Measurements from ENCODE around the gene LYRM9. TPM values are rescaled to one million over a fixed set of nuclear protein-coding genes. Genes with fewer than 3 reads are reported as not detected.
"Not testable (repeated sequence)": the region's sequence is repeated elsewhere in the genome, so short reads cannot be mapped to it uniquely, and the experiment has no call there.

LYRM9 gene
- total RNA-seq, 2 donors from 2014 or later, result 5.8 to 8.3 TPM

DNA sequence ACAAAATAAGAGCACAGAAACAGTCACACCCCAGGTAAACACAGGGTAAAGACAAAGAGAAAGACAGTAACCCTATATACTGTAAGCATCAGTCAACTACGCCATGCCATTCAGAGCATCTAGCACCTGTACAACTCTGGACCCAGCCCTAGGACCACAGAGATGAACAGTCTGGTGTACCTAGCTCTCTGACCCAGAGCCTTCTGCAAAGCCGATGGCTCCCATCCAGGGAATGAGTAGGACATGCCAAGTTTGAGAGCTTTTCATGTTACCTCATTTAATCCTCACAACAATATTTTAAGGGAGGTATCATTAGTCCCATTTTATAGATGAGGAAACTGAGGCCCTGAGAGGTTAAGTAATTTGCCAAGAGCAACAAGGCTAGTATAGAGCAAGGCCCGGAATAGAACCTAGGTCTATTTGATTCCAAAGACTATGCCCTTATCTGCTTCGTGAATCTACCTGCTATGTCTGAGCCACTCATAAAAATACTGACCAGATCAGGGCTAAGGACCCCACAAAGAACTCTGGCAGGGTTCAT is 3.4 kb downstream of the LYRM9 start:
- H3K4me3 Mint-ChIP-seq, result no peak overlapping the region
- H3K27ac Mint-ChIP-seq, result peak overlapping the region; percentile 84
- Histone ChIP-seq H3K9ac (ENCODE audit: extremely low read depth, low read length, poor library complexity, severe bottlenecking) (no peak overlapping the region), H3K4me1 (ENCODE audit: control insufficient read depth, insufficient read depth, low read length) (peaks cover 5% of the 10 kb centered on the region), H3K27ac (ENCODE audit: low read depth, low read length) (no peak overlapping the region), H3K36me3 (ENCODE audit: control insufficient read depth, insufficient read depth, low read length) (no peaks in the 10 kb centered on the region), H3K27me3 (ENCODE audit: control insufficient read depth, insufficient read depth, low read length, poor library complexity, severe bottlenecking) (no peaks in the 10 kb centered on the region), H3K4me3 (ENCODE audit: low read length) (no peak overlapping the region), H3K9me3 (ENCODE audit: control insufficient read depth, low read length) (no peaks in the 10 kb centered on the region)
- WGBS, 2 experiments (ENCODE audit: insufficient coverage in 1 of 2, insufficient read length in 1 of 2), result 93 to 100% methylated on average over 2 to 4 of the region's 4 CpGs
- no peaks in the 10 kb centered on the region for H3K9me3 Mint-ChIP-seq
- peaks cover 11% of the 10 kb centered on the region for H3K27me3 Mint-ChIP-seq (ENCODE audit: insufficient read depth)
- H3K4me1 Mint-ChIP-seq, result peaks cover 46% of the 10 kb centered on the region
- DNase-seq, result no peak
- TF ChIP-seq, protein P1, sequence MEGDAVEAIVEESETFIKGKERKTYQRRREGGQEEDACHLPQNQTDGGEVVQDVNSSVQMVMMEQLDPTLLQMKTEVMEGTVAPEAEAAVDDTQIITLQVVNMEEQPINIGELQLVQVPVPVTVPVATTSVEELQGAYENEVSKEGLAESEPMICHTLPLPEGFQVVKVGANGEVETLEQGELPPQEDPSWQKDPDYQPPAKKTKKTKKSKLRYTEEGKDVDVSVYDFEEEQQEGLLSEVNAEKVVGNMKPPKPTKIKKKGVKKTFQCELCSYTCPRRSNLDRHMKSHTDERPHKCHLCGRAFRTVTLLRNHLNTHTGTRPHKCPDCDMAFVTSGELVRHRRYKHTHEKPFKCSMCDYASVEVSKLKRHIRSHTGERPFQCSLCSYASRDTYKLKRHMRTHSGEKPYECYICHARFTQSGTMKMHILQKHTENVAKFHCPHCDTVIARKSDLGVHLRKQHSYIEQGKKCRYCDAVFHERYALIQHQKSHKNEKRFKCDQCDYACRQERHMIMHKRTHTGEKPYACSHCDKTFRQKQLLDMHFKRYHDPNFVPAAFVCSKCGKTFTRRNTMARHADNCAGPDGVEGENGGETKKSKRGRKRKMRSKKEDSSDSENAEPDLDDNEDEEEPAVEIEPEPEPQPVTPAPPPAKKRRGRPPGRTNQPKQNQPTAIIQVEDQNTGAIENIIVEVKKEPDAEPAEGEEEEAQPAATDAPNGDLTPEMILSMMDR (conservative IDR thresholded peaks at IDR 0.05), result no peak
- no peaks in the 10 kb centered on the region for H3K36me3 Mint-ChIP-seq (ENCODE audit: low read depth)

DNA sequence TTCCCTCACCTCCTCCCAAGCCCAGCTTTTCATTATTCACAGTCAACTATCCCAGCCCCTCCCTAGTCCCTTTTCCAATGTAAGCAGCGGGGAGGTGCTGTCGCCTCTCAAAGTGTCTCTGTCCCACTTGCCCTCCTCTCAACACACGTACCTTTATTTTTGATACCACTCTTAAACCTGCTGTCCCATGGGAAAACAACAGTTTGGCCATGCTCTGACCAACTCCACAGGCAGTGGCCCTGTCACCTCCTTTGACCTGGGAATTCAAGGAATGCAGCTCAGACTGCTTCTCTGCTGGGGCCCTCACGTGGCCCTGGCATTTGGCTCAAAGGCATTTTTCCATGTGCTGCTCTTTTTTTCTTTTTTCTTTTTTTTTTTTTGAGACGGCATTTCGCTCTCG is 4.2 kb downstream of the LYRM9 start:
- Mint-ChIP-seq H3K27me3 (ENCODE audit: insufficient read depth) (peaks cover 11% of the 10 kb centered on the region), H3K4me1 (peaks cover 39% of the 10 kb centered on the region), H3K4me3 (no peak overlapping the region), H3K9me3 (no peaks in the 10 kb centered on the region), H3K36me3 (ENCODE audit: low read depth) (no peaks in the 10 kb centered on the region), H3K27ac (peak overlapping the region; percentile 84)
- Histone ChIP-seq H3K36me3 (ENCODE audit: control insufficient read depth, insufficient read depth, low read length) (no peaks in the 10 kb centered on the region), H3K27me3 (ENCODE audit: control insufficient read depth, insufficient read depth, low read length, poor library complexity, severe bottlenecking) (no peaks in the 10 kb centered on the region), H3K4me3 (ENCODE audit: low read length) (peak overlapping the region; percentile 51), H3K4me1 (ENCODE audit: control insufficient read depth, insufficient read depth, low read length) (peaks cover 5% of the 10 kb centered on the region), H3K9me3 (ENCODE audit: control insufficient read depth, low read length) (no peaks in the 10 kb centered on the region), H3K9ac (ENCODE audit: extremely low read depth, low read length, poor library complexity, severe bottlenecking) (peak overlapping the region; percentile 26), H3K27ac (ENCODE audit: low read depth, low read length) (peak overlapping the region; percentile 75)
- peak; percentile 95 for DNase-seq
- TF ChIP-seq, protein P1 (conservative IDR thresholded peaks at IDR 0.05), result no peak
- WGBS, 2 experiments (ENCODE audit: insufficient coverage in 1 of 2, insufficient read length in 1 of 2), result 15 to 32% methylated on average over 6 to 7 of the region's 7 CpGs

DNA sequence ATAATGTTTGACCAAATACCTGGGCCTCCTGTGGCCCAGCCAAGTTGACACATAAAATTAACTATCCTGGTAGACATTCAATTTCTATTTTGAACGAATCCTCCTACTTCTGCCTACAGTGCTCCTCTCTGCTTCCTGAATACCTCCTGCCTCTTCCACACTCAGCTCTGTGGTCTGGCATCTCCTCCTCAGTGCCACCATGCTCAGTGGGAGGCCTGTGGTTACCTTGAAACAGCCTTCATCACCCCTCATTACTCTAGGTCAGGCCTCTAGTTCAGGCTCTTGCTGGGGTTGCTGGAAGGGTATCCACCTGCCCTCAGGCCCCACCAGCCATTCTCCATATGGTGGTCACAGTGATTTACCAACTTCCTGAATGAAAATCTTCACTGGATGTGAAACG is 5.1 kb downstream of the LYRM9 start:
- no peaks in the 10 kb centered on the region for H3K27me3 ChIP-seq (ENCODE audit: control insufficient read depth, insufficient read depth, low read length, poor library complexity, severe bottlenecking)
- Mint-ChIP-seq H3K27ac (no peak overlapping the region), H3K27me3 (ENCODE audit: insufficient read depth) (peaks cover 11% of the 10 kb centered on the region), H3K4me3 (no peak overlapping the region), H3K4me1 (peaks cover 32% of the 10 kb centered on the region), H3K36me3 (ENCODE audit: low read depth) (no peaks in the 10 kb centered on the region), H3K9me3 (no peaks in the 10 kb centered on the region)
- H3K4me3 ChIP-seq (ENCODE audit: low read length), result no peak overlapping the region
- no peak for DNase-seq
- H3K9me3 ChIP-seq (ENCODE audit: control insufficient read depth, low read length), result no peaks in the 10 kb centered on the region
- H3K27ac ChIP-seq (ENCODE audit: low read depth, low read length), result no peak overlapping the region
- H3K4me1 ChIP-seq (ENCODE audit: control insufficient read depth, insufficient read depth, low read length), result peaks cover 2% of the 10 kb centered on the region
- no peak overlapping the region for H3K9ac ChIP-seq (ENCODE audit: extremely low read depth, low read length, poor library complexity, severe bottlenecking)
- TF ChIP-seq, protein P1 (conservative IDR thresholded peaks at IDR 0.05), result no peak
- H3K36me3 ChIP-seq (ENCODE audit: control insufficient read depth, insufficient read depth, low read length), result no peaks in the 10 kb centered on the region
- 89 to 93% methylated on average over 1 to 2 of the region's 2 CpGs for WGBS, 2 experiments (ENCODE audit: insufficient coverage in 1 of 2, insufficient read length in 1 of 2)

DNA sequence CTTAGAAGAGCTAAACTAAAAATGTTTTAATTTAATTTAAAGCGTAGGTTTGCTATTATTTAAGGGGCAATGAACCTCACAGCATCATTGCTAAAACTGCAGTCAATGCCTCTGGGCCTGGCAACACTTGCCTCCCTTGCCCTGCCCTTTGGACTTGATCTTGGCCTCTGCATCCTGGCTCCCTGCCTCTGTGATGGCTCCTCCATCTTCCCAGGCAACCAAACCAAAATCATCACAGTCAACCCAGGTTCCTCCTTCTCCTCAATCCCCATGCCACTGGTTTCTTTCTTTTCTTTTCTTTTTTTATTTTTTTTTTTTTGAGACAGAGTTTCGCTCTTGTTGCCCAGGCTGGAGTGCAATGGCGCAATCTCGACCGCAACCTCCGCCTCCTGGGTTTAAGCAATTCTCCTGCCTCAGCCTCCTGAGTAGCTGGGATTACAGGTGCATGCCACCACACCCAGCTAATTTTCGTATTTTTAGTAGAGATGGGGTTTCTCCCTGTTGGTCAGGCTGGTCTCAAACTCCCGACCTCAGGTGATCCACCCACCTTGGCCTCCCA is 6.7 kb downstream of the LYRM9 start:
- not testable (repeated sequence) for H3K27ac ChIP-seq (ENCODE audit: low read depth, low read length); H3K4me1 ChIP-seq (ENCODE audit: control insufficient read depth, insufficient read depth, low read length); H3K9ac ChIP-seq (ENCODE audit: extremely low read depth, low read length, poor library complexity, severe bottlenecking); H3K27ac Mint-ChIP-seq; H3K27me3 ChIP-seq (ENCODE audit: control insufficient read depth, insufficient read depth, low read length, poor library complexity, severe bottlenecking); H3K9me3 Mint-ChIP-seq; H3K9me3 ChIP-seq (ENCODE audit: control insufficient read depth, low read length); DNase-seq; H3K4me3 Mint-ChIP-seq; H3K27me3 Mint-ChIP-seq (ENCODE audit: insufficient read depth); H3K36me3 ChIP-seq (ENCODE audit: control insufficient read depth, insufficient read depth, low read length); H3K4me3 ChIP-seq (ENCODE audit: low read length); H3K36me3 Mint-ChIP-seq (ENCODE audit: low read depth)
- H3K4me1 Mint-ChIP-seq, result peaks cover 26% of the 10 kb centered on the region
- WGBS, 2 experiments (ENCODE audit: insufficient coverage in 1 of 2, insufficient read length in 1 of 2), result 96 to 99% methylated on average over 5 to 8 of the region's 8 CpGs

Data from endodermal cell (in vitro differentiated cells).